Activated CD4-positive, alpha-beta T cell treated with anti-CD3 and anti-CD28 coated beads for 4 hours (primary cell): ENCODE data around the gene NCAPD3.
"Not testable (repeated sequence)": the region's sequence is repeated elsewhere in the genome, so short reads cannot be mapped to it uniquely, and the experiment has no call there.

Experiments
- DNase-seq, 2 donors: peaks; one replicate each; pipeline ENCODE4 v3.0.0-alpha.2; 2020

The NCAPD3 gene

DNA sequence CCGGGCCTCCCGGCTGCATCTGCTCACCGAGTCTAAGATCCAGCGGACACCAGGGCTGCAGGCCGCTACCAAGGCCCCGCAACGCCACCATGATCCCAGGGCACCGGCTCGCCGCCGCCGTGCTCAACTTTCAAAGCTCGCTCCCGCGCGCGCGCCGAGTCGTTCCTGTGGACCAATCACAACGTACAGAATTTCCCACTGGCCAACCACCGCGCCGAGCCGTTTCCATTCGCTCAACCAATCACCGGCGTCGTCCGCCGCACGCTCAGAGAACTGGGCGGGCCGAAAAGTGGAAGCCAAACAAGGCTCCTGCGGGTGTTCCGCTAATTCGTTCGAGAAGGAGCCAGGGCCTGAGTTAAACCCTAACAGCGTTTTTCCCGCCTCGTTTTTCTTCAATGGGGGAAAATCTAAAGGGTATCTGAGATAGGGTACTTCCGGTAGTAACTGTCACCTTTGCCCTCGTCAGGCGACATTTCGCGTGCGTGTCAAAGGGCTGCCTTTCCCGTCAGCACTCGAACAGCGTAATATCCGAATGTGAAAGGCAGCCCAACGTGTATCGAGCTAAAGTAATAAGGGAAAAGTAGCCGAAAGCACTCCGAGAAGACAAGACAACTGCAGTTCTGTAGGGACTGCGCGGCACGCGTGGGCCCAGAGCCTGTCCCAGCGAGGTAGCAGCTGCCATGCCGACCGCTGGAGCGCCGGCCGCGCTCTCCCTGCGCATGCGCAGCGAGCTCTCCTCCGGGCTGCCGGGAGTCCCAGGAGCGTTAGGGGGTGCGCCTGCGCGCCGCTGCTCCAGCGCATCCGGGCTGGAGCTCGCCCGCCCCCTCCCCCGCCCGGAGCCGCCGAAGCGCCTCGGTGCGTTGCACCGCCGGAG, at the start of gene NCAPD3, which contains the start of gene VPS26B:
TSS of gene NCAPD3 (minus strand) at position 132 of the 874 bp plus-strand sequence. CDS start at position 91, 41 bp downstream.
TSS of gene VPS26B (plus strand) at position 836 of the 874 bp plus-strand sequence. CDS start 452 bp downstream, outside the sequence.
- peak; percentile 95 to 96 for DNase-seq

DNA sequence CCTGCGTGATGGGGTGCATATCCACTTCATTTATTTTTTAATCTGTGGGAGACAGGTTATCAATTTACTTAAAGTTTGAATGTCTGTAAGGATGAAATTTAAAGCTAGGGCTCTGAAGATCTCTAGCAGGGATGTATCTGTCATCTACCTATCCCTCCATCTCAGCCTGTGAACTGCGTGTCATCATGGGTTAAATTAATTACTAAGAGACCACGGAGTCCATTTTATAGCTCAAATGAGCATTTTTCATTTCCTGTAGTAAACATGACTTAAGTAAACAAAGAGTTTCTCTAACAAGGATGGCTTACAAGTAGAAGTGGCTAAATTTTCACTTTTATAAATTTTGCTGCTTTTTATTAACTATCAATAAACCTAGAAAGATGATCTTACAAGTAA, 49.5 kb upstream of the NCAPD3 start:
- DNase-seq = no peak

GRCh38 chr11:134272381-134273316, 48.9 kb upstream of the NCAPD3 start:
- no peak for DNase-seq

DNA sequence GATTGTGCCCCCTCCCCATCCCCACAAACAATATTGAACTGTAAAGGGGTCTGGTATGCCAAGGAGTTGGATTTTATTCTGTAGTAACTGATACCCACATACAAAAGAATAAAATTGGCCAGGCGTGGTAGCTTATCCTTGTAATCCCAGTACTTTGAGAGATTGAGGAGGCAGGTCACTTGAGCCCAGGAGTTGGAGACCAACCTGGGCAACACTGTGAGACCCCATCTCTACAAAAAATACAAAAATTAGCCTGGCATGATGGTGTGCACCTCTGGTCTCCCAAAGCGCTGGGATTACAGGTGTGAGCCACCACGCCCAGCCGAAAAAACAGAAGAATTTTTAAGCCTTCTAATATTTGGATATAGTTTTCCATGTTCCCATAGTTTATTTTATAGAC, 48.2 kb upstream of the NCAPD3 start:
- DNase-seq = no peak

- DNase-seq = peak in 1 of 2 donors; percentile 9
Measured at GRCh38 chr11:134270250-134270714, 46.5 kb upstream of the NCAPD3 start.

- DNase-seq = no peak
Measured at GRCh38 chr11:134267966-134268365, 44.2 kb upstream of the NCAPD3 start.

DNA sequence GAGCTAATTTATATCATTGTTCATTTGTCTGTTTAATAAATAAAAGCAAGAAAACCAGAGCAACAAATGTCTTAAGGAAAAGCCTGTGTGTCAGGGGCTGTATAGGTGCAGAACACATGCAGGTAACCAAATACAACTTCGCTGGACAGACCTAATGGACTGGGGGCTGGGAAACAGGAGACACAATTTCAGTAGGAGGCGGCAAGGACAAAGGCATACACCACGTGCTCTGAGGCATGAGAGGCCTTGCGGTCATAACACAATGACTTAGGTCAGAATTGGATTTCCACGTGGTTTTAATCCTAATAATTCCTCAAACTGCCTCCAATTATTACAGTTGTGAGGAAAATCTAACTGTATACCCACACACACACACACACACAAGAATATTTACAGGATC, 43.7 kb upstream of the NCAPD3 start:
- no peak for DNase-seq

- no peak for DNase-seq
Measured at GRCh38 chr11:134266841-134267251, 43.1 kb upstream of the NCAPD3 start.

DNA sequence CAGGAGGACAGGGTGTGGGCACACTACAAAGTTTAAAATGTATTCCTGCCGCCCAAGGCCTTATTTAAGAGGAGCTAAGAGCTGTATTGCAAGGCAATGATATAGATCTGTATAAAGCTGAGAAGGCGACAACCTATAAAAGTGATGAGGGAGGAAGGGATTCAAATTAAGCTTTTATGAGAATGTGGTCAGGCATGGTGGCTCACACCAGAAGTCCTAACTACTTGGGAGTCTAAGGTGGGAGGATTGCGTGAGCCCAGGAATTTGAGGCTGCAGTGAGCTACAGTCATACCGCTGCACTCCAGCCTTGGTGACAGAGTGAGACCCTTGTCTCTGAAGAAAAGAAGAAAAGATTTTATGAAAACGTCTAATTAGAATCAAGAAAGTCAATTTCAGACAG, 42.7 kb upstream of the NCAPD3 start:
- DNase-seq = no peak

DNA sequence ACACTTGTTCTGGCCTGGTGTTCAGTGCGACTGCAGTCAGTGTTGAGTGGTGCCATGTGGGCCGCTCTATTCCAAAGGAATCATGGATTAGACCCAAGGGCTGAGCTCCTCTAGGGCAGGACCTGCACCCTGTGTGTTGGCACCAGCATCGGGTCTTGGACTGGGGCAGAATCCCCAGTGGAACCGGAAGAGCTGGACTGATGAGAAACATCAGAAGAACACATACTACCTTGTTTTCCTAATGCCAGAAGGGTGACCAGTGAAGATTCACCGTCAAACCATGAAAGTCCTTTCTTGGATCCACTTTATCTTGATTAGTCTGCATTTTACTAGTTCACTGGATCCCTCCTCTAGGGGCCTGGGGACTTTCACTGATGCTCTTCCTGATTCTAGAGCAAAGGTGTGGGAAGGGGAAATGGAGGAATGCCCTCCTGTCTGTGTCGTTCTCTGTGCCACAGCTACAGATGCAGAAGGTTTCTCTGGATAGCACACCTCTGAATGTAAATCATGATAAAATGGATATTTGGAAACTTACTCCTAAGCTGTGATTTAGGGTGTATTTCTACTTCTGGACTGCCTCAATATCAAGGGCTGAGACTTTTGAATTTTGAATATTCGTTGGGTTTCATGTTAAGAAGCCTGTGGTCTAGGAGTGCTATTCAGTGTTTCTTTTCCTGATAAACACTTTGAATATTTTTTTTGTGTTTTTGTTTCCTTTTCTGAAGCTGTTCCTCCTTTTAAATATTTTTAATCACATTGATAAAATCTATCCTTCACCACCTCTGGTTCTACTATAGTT, 41.4 kb upstream of the NCAPD3 start:
- DNase-seq = no peak

GRCh38 chr11:134261626-134262488, 38.1 kb upstream of the NCAPD3 start:
- peak; percentile 28 to 48 for DNase-seq

DNA sequence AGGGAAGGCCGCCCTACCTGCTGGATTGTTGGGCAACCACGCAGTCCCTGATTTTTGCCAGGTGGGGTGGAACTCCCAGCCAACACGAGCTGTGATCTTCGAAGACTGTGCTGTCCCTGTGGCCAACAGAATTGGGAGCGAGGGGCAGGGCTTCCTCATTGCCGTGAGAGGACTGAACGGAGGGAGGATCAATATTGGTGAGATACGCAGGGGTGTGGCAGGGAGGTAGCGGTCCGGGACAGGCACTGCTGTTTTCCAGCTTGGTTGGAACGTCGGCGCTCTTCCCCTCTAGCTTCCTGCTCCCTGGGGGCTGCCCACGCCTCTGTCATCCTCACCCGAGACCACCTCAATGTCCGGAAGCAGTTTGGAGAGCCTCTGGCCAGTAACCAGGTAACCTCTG, 37.2 kb upstream of the NCAPD3 start:
- no peak for DNase-seq

- DNase-seq = no peak
Measured at GRCh38 chr11:134260503-134260902, 36.7 kb upstream of the NCAPD3 start.

GRCh38 chr11:134258577-134258976, 34.8 kb upstream of the NCAPD3 start:
- no peak for DNase-seq

- DNase-seq = no peak
Measured at GRCh38 chr11:134257101-134257500, 33.3 kb upstream of the NCAPD3 start.

DNA sequence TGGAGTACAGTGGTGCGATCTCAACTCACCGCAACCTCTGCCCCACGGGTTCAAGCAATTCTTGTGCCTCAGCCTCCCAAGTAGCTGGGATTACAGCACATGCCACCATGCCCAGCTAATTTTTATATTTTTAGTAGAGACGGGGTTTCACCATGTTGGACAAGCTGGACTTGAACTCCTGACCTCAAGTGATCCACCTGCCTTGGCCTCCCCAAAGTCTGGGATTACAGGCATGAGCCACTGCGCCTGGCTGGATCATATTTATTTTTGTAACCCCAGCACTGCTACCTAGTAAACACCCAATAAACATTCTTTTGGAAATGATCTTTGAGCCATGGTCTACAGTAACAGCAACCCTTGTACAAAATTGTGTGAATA, 31.4 kb upstream of the NCAPD3 start:
- not testable (repeated sequence) for DNase-seq

DNA sequence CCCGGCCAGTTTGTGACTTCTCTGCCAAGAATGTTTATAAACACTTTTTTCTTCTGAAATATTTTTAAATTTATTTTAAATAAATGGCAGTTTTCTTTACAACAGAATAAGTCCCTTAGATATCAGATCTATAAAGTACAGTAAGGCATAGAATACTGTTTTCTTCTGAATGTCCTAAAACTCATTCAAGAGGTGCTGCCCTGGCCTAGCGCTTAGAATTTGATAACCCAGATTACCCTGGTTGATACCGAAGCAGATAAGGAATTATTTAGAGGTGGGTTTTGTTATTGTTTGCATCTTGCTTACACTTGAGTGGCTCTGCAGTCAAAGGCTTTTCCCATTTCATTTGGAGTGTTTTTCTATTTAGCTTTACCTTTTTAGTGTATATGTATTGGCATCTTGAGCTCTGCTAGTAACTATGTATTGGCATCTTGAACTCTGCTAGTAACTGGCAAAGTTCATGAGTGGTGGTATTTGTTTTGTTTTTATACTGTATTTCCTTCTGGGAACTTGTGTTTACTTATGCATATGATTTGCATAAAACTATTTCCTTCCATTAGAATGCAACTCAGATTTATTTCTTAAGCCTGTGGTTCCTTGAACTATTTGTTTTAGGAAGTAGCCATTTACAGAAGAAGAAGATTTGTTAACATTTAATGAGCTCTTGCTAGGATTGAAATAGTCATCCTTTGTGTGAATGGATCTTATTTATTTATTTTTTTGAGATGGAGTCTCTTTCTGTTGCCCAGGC, 30.8 kb upstream of the NCAPD3 start:
- no peak for DNase-seq

- peak; percentile 94 to 96 for DNase-seq
Measured at GRCh38 chr11:134253188-134253993, 29.6 kb upstream of the NCAPD3 start, which contains the start of the genes ACAD8 and THYN1. Gene ACAD8, plus strand, starts transcription at chr11:134253568. Its CDS starts 33 bp downstream, at chr11:134253601. Gene THYN1, minus strand, starts transcription at chr11:134253352. Its CDS starts 470 bp downstream, at chr11:134252882.

GRCh38 chr11:134252346-134253187, 28.8 kb upstream of the NCAPD3 start:
- no peak for DNase-seq
